H9 (cell line): ENCODE data around the gene HUWE1. TPM values are rescaled to one million over a fixed set of nuclear protein-coding genes. Genes with fewer than 3 reads are reported as not detected.

Source experiments
- DNase-seq: peaks from one replicate; pipeline ENCODE4 v3.0.0-alpha.2; 2017
- H2AFZ ChIP-seq: one replicate; pipeline ENCODE4 v1.6.1; 2013; ENCODE audit warnings: mild to moderate bottlenecking, low read length, control low read depth, moderate library complexity
- H2AK5ac ChIP-seq: 2 replicates; pipeline ENCODE4 v1.6.1; 2013; ENCODE audit warnings: low read length, control low read depth, mixed read lengths; ENCODE audit not compliant: insufficient read length
- H2BK120ac ChIP-seq: one replicate; pipeline ENCODE4 v1.6.1; 2013; ENCODE audit warnings: low read depth, mild to moderate bottlenecking, low read length, control low read depth, inconsistent platforms; ENCODE audit not compliant: poor library complexity, severe bottlenecking
- H2BK12ac ChIP-seq: 2 replicates; pipeline ENCODE4 v1.6.1; 2013; ENCODE audit warnings: low read length, control low read depth, mixed read lengths, low read depth; ENCODE audit not compliant: insufficient read length
- H2BK15ac ChIP-seq: 2 replicates; pipeline ENCODE4 v1.6.1; 2013; ENCODE audit warnings: low read depth, low read length, control low read depth
- H2BK20ac ChIP-seq: one replicate; pipeline ENCODE4 v1.6.1; 2013; ENCODE audit warnings: low read depth, mild to moderate bottlenecking, low read length, control low read depth, inconsistent platforms; ENCODE audit not compliant: poor library complexity, severe bottlenecking
- H2BK5ac ChIP-seq: 2 replicates; pipeline ENCODE4 v1.6.1; 2013; ENCODE audit warnings: low read length, control low read depth, mixed read lengths; ENCODE audit not compliant: insufficient read length
- H3K14ac ChIP-seq: 2 replicates; pipeline ENCODE4 v1.6.1; 2013; ENCODE audit warnings: low read length, control low read depth; ENCODE audit not compliant: insufficient read depth
- H3K18ac ChIP-seq: 2 replicates; pipeline ENCODE4 v1.6.1; 2013; ENCODE audit warnings: low read depth, mild to moderate bottlenecking, mixed read lengths, low read length, control low read depth; ENCODE audit not compliant: insufficient read length
- H3K23ac ChIP-seq: 2 replicates; pipeline ENCODE4 v1.6.1; 2013; ENCODE audit warnings: low read length, control low read depth, mixed read lengths, low read depth; ENCODE audit not compliant: insufficient read length
- H3K23me2 ChIP-seq: 2 replicates; pipeline ENCODE4 v1.6.1; 2013; ENCODE audit warnings: low read depth, mild to moderate bottlenecking, mixed read lengths, low read length, control low read depth; ENCODE audit not compliant: insufficient read length, poor library complexity, severe bottlenecking
- H3K27ac ChIP-seq: 2 replicates; pipeline ENCODE4 v1.5.1; 2013; ENCODE audit warnings: low read length, control low read depth, mixed read lengths, low read depth; ENCODE audit not compliant: insufficient read length
- H3K27me3 ChIP-seq: 2 replicates; pipeline ENCODE4 v1.6.1; 2013; ENCODE audit warnings: low read length, control low read depth, inconsistent platforms; ENCODE audit not compliant: insufficient read depth
- H3K4ac ChIP-seq: 2 replicates; pipeline ENCODE4 v1.6.1; 2013; ENCODE audit warnings: low read depth, mild to moderate bottlenecking, control low read depth, inconsistent platforms, low read length, moderate library complexity
- H3K4me1 ChIP-seq: 2 replicates; pipeline ENCODE4 v1.6.1; 2013; ENCODE audit warnings: low read length, control low read depth, inconsistent platforms; ENCODE audit not compliant: insufficient read depth
- H3K4me2 ChIP-seq: 2 replicates; pipeline ENCODE4 v1.6.1; 2013; ENCODE audit warnings: low read length, control low read depth, mixed read lengths; ENCODE audit not compliant: insufficient read length, insufficient read depth
- H3K56ac ChIP-seq: 2 replicates; pipeline ENCODE4 v1.6.1; 2013; ENCODE audit warnings: low read depth, mild to moderate bottlenecking, mixed read lengths, low read length, control low read depth; ENCODE audit not compliant: insufficient read length
- H3K79me1 ChIP-seq: 2 replicates; pipeline ENCODE4 v1.6.1; 2013; ENCODE audit warnings: low read depth, mild to moderate bottlenecking, moderate library complexity, low read length, control low read depth, inconsistent platforms; ENCODE audit not compliant: insufficient read depth, poor library complexity, severe bottlenecking
- H3K79me2 ChIP-seq: 2 replicates; pipeline ENCODE4 v1.6.1; 2013; ENCODE audit warnings: low read length, control low read depth, inconsistent platforms; ENCODE audit not compliant: insufficient read depth
- H3K9ac ChIP-seq: 2 replicates; pipeline ENCODE4 v1.6.1; 2013; ENCODE audit warnings: low read length, control low read depth, mixed read lengths; ENCODE audit not compliant: insufficient read length; ENCODE audit errors: extremely low read depth
- H3K9me3 ChIP-seq: one replicate; pipeline ENCODE4 v1.6.1; 2013; ENCODE audit warnings: low read depth, low read length, inconsistent platforms; ENCODE audit not compliant: control insufficient read depth
- H3T11ph ChIP-seq: one replicate; pipeline ENCODE4 v1.6.1; 2013; ENCODE audit warnings: mild to moderate bottlenecking, low read length, control low read depth, inconsistent platforms
- H4K20me1 ChIP-seq: one replicate; pipeline ENCODE4 v1.6.1; 2013; ENCODE audit not compliant: control insufficient read depth, insufficient read length, insufficient read depth
- H4K5ac ChIP-seq: 2 replicates; pipeline ENCODE4 v1.6.1; 2013; ENCODE audit warnings: low read depth, mild to moderate bottlenecking, mixed read lengths, low read length, control low read depth; ENCODE audit not compliant: insufficient read length
- H4K8ac ChIP-seq: replicated peaks from 2 replicates; pipeline ENCODE4 v1.6.1; 2013; ENCODE audit warnings: low read length, control low read depth, mixed read lengths, low read depth; ENCODE audit not compliant: insufficient read length
- H4K91ac ChIP-seq: 2 replicates; pipeline ENCODE4 v1.6.1; 2013; ENCODE audit warnings: low read depth, mild to moderate bottlenecking, moderate library complexity, mixed read lengths, low read length, control low read depth; ENCODE audit not compliant: insufficient read length
- H3K27ac Mint-ChIP-seq, 3 experiments: 2 replicates in 2 of 3; 3 replicates in 1 of 3; pipeline ENCODE4 v1.8.0; 2020 to 2021; ENCODE audit warnings: mixed read lengths in 3 of 3, mild to moderate bottlenecking in 1 of 3, moderate library complexity in 1 of 3
- H3K27me3 Mint-ChIP-seq: 2 replicates; pipeline ENCODE4 v1.8.0; 2021; ENCODE audit warnings: low read depth, mild to moderate bottlenecking, moderate library complexity, mixed read lengths
- H3K36me3 Mint-ChIP-seq, 3 experiments: 2 replicates in 2 of 3; 3 replicates in 1 of 3; pipeline ENCODE4 v1.8.0; 2020 to 2021; ENCODE audit warnings: low read depth in 3 of 3, mixed read lengths in 3 of 3; ENCODE audit not compliant: insufficient read depth in 1 of 3
- H3K4me1 Mint-ChIP-seq, 2 experiments: 2 replicates each; pipeline ENCODE4 v1.8.0; 2020; ENCODE audit warnings: mixed read lengths in 2 of 2
- H3K4me3 Mint-ChIP-seq, 2 experiments: 2 replicates in 1 of 2; 3 replicates in 1 of 2; pipeline ENCODE4 v1.8.0; 2020 to 2021; ENCODE audit warnings: mild to moderate bottlenecking in 2 of 2, mixed read lengths in 2 of 2, moderate library complexity in 1 of 2
- H3K9me3 Mint-ChIP-seq, 2 experiments: 2 replicates in 1 of 2; 3 replicates in 1 of 2; pipeline ENCODE4 v1.8.0; 2020; ENCODE audit warnings: mild to moderate bottlenecking in 2 of 2, mixed read lengths in 2 of 2, moderate library complexity in 1 of 2
- WGBS: extraction: QIAGEN DNeasy Blood & Tissue Kit; methylation state at CpG from one replicate; pipeline ENCODE4 v1.1.7; 2013; ENCODE audit warnings: missing lambda C conversion rate, low lambda C conversion rate, mixed read lengths; ENCODE audit not compliant: insufficient read length; ENCODE audit errors: extremely low coverage; 5-methylcytosine and 5-hydroxymethylcytosine counted together
- total RNA-seq: library from RNA; stranded (reverse); gene quantifications from 2 replicates; pipeline ENCODE4 v1.2.1, GENCODE V29; 2021
- TF ChIP-seq, protein P1 (sequence below): fragments of 200-600 bp; sonication (generic); conservative IDR thresholded peaks from 3 replicates; pipeline ENCODE4 v1.8.0; 2021; ENCODE audit warnings: antibody characterized with exemption, mild to moderate bottlenecking

The HUWE1 gene
- total RNA-seq, 1 experiment from 2014 or later, result 230 TPM

DNA sequence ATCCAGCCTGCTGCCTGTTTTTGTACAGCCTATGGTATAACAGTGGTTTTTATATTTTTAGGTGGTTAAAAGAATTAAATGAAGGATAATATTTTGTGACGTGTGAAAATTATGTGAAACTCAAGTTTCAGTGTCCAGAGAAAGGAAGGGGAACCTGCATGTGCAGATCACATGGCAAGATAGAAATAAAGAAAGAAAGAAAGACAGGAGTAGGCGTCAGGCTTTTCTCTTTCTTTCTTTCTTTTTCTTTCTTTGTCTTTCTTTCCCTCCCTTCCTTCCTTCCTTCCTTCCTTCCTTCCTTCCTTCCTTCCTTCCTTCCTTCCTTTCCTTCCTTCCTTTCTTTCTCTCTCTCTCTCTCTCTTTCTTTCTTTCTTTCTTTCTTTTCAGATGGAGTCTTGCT, 42.0 kb upstream of the HUWE1 start:
- Mint-ChIP-seq H3K27me3 (no peaks in the 10 kb centered on the region; the same call in 1 of the 2 replicates), H3K36me3 (peaks cover 0 to 3% (median 3%) of the 10 kb centered on the region in 3 experiments; a peak in 4 of 7 replicates), H3K9me3 (peaks cover 66 to 72% of the 10 kb centered on the region in 2 experiments), H3K27ac (no peak overlapping the region), H3K4me1 (no peaks in the 10 kb centered on the region), H3K4me3 (no peak overlapping the region)
- Histone ChIP-seq H3K4me1 (no peaks in the 10 kb centered on the region), H4K91ac (no peak overlapping the region), H3K9ac (no peak overlapping the region), H4K20me1 (no peaks in the 10 kb centered on the region), H3K4me2 (no peak overlapping the region), H2BK12ac (no peak overlapping the region), H2BK20ac (no peak overlapping the region), H3K79me2 (no peaks in the 10 kb centered on the region), H3K23ac (no peak overlapping the region), H2AFZ (no peak overlapping the region), H3K14ac (no peak overlapping the region), H3K27ac (no peak overlapping the region), H3K27me3 (no peaks in the 10 kb centered on the region), H3K23me2 (no peaks in the 10 kb centered on the region), H3K9me3 (peaks cover 32% of the 10 kb centered on the region), H4K5ac (no peak overlapping the region), H2BK15ac (no peak overlapping the region), H2AK5ac (no peak overlapping the region), H3T11ph (no peak overlapping the region), H3K4ac (no peak overlapping the region), H3K79me1 (no peaks in the 10 kb centered on the region), H4K8ac (no peak overlapping the region), H3K56ac (no peak overlapping the region), H2BK120ac (no peak overlapping the region), H2BK5ac (no peak overlapping the region), H3K18ac (no peak overlapping the region)
- WGBS, result 100% methylated on average over 1 of the region's 2 CpGs
- TF ChIP-seq, protein P1, sequence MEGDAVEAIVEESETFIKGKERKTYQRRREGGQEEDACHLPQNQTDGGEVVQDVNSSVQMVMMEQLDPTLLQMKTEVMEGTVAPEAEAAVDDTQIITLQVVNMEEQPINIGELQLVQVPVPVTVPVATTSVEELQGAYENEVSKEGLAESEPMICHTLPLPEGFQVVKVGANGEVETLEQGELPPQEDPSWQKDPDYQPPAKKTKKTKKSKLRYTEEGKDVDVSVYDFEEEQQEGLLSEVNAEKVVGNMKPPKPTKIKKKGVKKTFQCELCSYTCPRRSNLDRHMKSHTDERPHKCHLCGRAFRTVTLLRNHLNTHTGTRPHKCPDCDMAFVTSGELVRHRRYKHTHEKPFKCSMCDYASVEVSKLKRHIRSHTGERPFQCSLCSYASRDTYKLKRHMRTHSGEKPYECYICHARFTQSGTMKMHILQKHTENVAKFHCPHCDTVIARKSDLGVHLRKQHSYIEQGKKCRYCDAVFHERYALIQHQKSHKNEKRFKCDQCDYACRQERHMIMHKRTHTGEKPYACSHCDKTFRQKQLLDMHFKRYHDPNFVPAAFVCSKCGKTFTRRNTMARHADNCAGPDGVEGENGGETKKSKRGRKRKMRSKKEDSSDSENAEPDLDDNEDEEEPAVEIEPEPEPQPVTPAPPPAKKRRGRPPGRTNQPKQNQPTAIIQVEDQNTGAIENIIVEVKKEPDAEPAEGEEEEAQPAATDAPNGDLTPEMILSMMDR, result no peak
- DNase-seq, result no peak
